ENCODE results near the gene STYXL1.

GRCh38 chr7:76063525-76063924, 15.7 kb upstream of the STYXL1 start:
- TF ChIP-seq REST (IDR thresholded peaks at IDR 0.05; ENCODE audit: insufficient read depth in 1 of 2, low read depth in 2 of 2, low read length in 2 of 2) (no peak), POLR2AphosphoS5 (IDR thresholded peaks at IDR 0.05; ENCODE audit: low read depth, low read length) (no peak), TAF1 (IDR thresholded peaks at IDR 0.05; ENCODE audit: borderline replicate concordance, insufficient read depth, low read length) (no peak)
